Measurements from ENCODE around the gene IDH3B. TPM values are rescaled to one million over a fixed set of nuclear protein-coding genes. Genes with fewer than 3 reads are reported as not detected.

IDH3B gene
- total and polyA plus RNA-seq, 2 of the 13 experiments (the other 11 are each of a cell fraction or from before 2014, with no cell fraction given) = 215 to 254 TPM

DNA sequence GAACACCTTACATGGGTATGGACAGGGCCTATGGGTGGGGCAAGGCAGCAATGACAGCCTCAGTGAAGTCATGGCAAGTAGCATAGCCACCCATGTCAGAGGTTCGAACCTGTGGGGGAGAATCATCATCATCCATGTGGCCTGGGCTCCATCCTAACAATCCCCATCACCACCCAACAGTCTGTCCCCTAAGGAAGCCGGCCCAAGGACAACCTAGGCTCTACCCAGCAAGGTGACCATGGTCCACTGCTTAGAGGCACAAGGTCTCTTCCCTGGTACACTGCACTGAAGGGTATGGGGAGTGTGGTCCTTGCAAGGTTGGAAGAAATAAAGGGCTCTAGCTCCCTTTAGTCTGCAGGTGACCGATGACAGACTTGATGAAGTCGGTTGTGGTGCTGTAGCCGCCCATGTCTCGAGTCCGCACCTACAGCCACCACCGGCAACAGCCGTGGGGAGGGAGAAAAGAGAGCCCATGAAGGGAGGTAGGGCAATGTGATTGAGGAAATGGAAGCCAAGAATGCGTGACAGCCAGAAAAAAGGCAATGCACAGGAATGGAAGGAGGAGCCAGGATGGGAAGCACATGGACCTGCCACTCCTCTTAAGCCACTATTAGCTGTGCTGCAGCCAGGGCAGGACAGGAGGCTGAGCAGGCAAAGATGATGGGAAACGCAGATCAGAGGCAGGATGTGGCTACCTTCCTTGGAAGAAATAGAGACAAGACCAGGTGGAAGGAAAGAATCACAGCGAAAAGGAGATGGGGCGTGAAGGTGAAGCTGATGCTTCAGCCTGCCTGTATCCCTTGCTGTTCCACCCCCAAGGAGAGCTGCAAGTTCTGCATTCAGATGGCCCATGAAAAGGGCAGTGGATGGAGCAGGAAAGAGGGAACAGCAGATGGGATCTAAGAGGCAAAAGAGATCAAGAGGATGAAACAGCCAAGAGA, 5.3 kb downstream of the IDH3B start (continued):
- TF ChIP-seq, protein P1, sequence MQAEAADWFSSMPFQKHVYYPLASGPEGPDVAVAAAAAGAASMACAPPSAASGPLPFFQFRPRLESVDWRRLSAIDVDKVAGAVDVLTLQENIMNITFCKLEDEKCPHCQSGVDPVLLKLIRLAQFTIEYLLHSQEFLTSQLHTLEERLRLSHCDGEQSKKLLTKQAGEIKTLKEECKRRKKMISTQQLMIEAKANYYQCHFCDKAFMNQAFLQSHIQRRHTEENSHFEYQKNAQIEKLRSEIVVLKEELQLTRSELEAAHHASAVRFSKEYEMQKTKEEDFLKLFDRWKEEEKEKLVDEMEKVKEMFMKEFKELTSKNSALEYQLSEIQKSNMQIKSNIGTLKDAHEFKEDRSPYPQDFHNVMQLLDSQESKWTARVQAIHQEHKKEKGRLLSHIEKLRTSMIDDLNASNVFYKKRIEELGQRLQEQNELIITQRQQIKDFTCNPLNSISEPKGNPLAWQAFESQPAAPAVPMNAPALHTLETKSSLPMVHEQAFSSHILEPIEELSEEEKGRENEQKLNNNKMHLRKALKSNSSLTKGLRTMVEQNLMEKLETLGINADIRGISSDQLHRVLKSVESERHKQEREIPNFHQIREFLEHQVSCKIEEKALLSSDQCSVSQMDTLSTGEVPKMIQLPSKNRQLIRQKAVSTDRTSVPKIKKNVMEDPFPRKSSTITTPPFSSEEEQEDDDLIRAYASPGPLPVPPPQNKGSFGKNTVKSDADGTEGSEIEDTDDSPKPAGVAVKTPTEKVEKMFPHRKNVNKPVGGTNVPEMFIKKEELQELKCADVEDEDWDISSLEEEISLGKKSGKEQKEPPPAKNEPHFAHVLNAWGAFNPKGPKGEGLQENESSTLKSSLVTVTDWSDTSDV (CRISPR knock-in tag; IDR thresholded peaks at IDR 0.05) = 0 out of 2 replicates have a peak, but pooled peaks have one; percentile 62
- TF ChIP-seq ZNF768 (CRISPR knock-in tag; IDR thresholded peaks at IDR 0.05) (peak; percentile 43; the same call in 1 of the 2 replicates), NR2F1 (CRISPR knock-in tag; IDR thresholded peaks at IDR 0.05) (0 out of 4 replicates have a peak, but pooled peaks of 1 of the 2 experiments have one; percentile 13), RBFOX2 (IDR thresholded peaks at IDR 0.05; ENCODE audit: low read depth, low read length) (peak; percentile 76), POLR2G (IDR thresholded peaks at IDR 0.05; ENCODE audit: low read depth, low read length) (peak; percentile 88), SRY (CRISPR knock-in tag; IDR thresholded peaks at IDR 0.05) (0 out of 2 replicates have a peak, but pooled peaks have one; percentile 49), EHMT2 (IDR thresholded peaks at IDR 0.05; ENCODE audit: borderline replicate concordance, low read depth, low read length) (no peak), SRSF4 (IDR thresholded peaks at IDR 0.05; ENCODE audit: low read depth, low read length, poor library complexity, severe bottlenecking) (no peak), ZFP36L1 (CRISPR knock-in tag; IDR thresholded peaks at IDR 0.05) (no peak)
- TF ChIP-seq, protein P2, sequence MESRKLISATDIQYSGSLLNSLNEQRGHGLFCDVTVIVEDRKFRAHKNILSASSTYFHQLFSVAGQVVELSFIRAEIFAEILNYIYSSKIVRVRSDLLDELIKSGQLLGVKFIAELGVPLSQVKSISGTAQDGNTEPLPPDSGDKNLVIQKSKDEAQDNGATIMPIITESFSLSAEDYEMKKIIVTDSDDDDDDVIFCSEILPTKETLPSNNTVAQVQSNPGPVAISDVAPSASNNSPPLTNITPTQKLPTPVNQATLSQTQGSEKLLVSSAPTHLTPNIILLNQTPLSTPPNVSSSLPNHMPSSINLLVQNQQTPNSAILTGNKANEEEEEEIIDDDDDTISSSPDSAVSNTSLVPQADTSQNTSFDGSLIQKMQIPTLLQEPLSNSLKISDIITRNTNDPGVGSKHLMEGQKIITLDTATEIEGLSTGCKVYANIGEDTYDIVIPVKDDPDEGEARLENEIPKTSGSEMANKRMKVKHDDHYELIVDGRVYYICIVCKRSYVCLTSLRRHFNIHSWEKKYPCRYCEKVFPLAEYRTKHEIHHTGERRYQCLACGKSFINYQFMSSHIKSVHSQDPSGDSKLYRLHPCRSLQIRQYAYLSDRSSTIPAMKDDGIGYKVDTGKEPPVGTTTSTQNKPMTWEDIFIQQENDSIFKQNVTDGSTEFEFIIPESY (CRISPR knock-in tag; IDR thresholded peaks at IDR 0.05) = no peak
- TF ChIP-seq, protein P3, sequence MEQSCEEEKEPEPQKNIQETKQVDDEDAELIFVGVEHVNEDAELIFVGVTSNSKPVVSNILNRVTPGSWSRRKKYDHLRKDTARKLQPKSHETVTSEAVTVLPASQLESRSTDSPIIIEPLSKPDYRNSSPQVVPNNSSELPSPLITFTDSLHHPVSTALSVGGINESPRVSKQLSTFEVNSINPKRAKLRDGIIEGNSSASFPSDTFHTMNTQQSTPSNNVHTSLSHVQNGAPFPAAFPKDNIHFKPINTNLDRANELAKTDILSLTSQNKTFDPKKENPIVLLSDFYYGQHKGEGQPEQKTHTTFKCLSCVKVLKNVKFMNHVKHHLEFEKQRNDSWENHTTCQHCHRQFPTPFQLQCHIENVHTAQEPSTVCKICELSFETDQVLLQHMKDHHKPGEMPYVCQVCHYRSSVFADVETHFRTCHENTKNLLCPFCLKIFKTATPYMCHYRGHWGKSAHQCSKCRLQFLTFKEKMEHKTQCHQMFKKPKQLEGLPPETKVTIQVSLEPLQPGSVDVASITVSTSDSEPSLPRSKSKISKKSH (CRISPR knock-in tag; IDR thresholded peaks at IDR 0.05; ENCODE audit: borderline replicate concordance) = peak; percentile 76; the same call in 1 of the 2 replicates
- TF ChIP-seq, protein P4, sequence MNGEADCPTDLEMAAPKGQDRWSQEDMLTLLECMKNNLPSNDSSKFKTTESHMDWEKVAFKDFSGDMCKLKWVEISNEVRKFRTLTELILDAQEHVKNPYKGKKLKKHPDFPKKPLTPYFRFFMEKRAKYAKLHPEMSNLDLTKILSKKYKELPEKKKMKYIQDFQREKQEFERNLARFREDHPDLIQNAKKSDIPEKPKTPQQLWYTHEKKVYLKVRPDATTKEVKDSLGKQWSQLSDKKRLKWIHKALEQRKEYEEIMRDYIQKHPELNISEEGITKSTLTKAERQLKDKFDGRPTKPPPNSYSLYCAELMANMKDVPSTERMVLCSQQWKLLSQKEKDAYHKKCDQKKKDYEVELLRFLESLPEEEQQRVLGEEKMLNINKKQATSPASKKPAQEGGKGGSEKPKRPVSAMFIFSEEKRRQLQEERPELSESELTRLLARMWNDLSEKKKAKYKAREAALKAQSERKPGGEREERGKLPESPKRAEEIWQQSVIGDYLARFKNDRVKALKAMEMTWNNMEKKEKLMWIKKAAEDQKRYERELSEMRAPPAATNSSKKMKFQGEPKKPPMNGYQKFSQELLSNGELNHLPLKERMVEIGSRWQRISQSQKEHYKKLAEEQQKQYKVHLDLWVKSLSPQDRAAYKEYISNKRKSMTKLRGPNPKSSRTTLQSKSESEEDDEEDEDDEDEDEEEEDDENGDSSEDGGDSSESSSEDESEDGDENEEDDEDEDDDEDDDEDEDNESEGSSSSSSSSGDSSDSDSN (CRISPR knock-in tag; IDR thresholded peaks at IDR 0.05) = no peak
- TF ChIP-seq, protein P5, sequence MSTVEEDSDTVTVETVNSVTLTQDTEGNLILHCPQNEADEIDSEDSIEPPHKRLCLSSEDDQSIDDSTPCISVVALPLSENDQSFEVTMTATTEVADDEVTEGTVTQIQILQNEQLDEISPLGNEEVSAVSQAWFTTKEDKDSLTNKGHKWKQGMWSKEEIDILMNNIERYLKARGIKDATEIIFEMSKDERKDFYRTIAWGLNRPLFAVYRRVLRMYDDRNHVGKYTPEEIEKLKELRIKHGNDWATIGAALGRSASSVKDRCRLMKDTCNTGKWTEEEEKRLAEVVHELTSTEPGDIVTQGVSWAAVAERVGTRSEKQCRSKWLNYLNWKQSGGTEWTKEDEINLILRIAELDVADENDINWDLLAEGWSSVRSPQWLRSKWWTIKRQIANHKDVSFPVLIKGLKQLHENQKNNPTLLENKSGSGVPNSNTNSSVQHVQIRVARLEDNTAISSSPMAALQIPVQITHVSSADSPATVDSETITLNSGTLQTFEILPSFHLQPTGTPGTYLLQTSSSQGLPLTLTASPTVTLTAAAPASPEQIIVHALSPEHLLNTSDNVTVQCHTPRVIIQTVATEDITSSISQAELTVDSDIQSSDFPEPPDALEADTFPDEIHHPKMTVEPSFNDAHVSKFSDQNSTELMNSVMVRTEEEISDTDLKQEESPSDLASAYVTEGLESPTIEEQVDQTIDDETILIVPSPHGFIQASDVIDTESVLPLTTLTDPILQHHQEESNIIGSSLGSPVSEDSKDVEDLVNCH (CRISPR knock-in tag; IDR thresholded peaks at IDR 0.05) = no peak
- TF ChIP-seq, protein P6, sequence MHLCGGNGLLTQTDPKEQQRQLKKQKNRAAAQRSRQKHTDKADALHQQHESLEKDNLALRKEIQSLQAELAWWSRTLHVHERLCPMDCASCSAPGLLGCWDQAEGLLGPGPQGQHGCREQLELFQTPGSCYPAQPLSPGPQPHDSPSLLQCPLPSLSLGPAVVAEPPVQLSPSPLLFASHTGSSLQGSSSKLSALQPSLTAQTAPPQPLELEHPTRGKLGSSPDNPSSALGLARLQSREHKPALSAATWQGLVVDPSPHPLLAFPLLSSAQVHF (CRISPR knock-in tag; IDR thresholded peaks at IDR 0.05) = peak; percentile 45; the same call in 1 of the 2 replicates

Data from HepG2 (cell line).